ENCODE data around the gene SEC14L5. TPM values are rescaled to one million over a fixed set of nuclear protein-coding genes. Genes with fewer than 3 reads are reported as not detected.
A peak's percentile ranks its signal among the peaks of the same experiment; 100 is the strongest.

Gene SEC14L5
- total and polyA plus RNA-seq, 2 of the 4 experiments (the other 2 are of a cell fraction), result 0.07 TPM; not detected in 1

- 93% methylated on average over 8 of the region's 15 CpGs; no CpG with 5 or more reads in 1 of the 2 experiments for WGBS, 2 experiments (ENCODE audit: extremely low coverage in 2 of 2, insufficient read length in 1 of 2)
- no peak overlapping the region for H3K4me3 ChIP-seq (ENCODE audit: insufficient read depth, low read depth, low read length)
- peak overlapping the region; percentile 70 for H2AK9ac ChIP-seq (replicated peaks; ENCODE audit: low read depth, low read length, poor library complexity)
- H2BK120ac ChIP-seq (ENCODE audit: low read depth, low read length), result no peak overlapping the region
- H4K8ac ChIP-seq (ENCODE audit: low read depth in 2 of 2, low read length in 2 of 2), result no peak overlapping the region
- no peak overlapping the region for H3K9ac ChIP-seq (ENCODE audit: low read depth, low read length)
- POLR2A ChIA-PET (ENCODE audit: unreplicated experiment), result no interaction called here
- no peaks in the 10 kb centered on the region for H3K36me3 ChIP-seq (ENCODE audit: control insufficient read depth, insufficient read depth, low read length)
- ATAC-seq (ENCODE audit: low read depth) (no peak), DNase-seq (no peak)
- no peaks in the 10 kb centered on the region for H3K79me1 ChIP-seq (ENCODE audit: low read depth in 1 of 2, low read length in 2 of 2)
- H4K20me1 ChIP-seq (ENCODE audit: insufficient read depth, low read length), result 0 out of 2 replicates have a peak, but pooled peaks cover 4% of the 10 kb centered on the region
- CTCF ChIA-PET, result no interaction called here
- H3K56ac ChIP-seq (ENCODE audit: extremely low read depth, insufficient read depth, low read length), result no peak overlapping the region
- no peak overlapping the region for H3K14ac ChIP-seq (replicated peaks; ENCODE audit: low read depth, low read length)
- H3K9me3 ChIP-seq (ENCODE audit: control insufficient read depth, insufficient read depth, low read length), result no peaks in the 10 kb centered on the region
- in situ Hi-C loops (cut with MboI; ENCODE audit: low sequenced_read_pairs), result no loop called here
- dilution Hi-C loops (cut with HindIII; ENCODE audit: low sequenced_read_pairs, unreplicated experiment), result no loop called here
- intact Hi-C loops (cut with micrococcal nuclease), result no loop called here
- no peak overlapping the region for H3K18ac ChIP-seq (ENCODE audit: low read depth, low read length)
- H2BK15ac ChIP-seq (ENCODE audit: low read depth, low read length), result no peak overlapping the region
- H3K4me2 ChIP-seq (ENCODE audit: low read depth, low read length), result no peak overlapping the region
- TF ChIP-seq FOS (IDR thresholded peaks at IDR 0.05; ENCODE audit: low read depth, low read length), result no peak
- TF ChIP-seq BHLHE40 (IDR thresholded peaks at IDR 0.05; ENCODE audit: low read depth, low read length), result no peak
- no peak for TF ChIP-seq RAD21 (IDR thresholded peaks at IDR 0.05; ENCODE audit: low read length)
- no peak for TF ChIP-seq SMC3 (IDR thresholded peaks at IDR 0.05; ENCODE audit: low read depth, low read length)
- no peak for TF ChIP-seq MXI1 (IDR thresholded peaks at IDR 0.05; ENCODE audit: borderline replicate concordance, low read depth, low read length)
- no peak for TF ChIP-seq USF2 (IDR thresholded peaks at IDR 0.05; ENCODE audit: low read depth, low read length)
- no peak for TF ChIP-seq MAFK (IDR thresholded peaks at IDR 0.05; ENCODE audit: low read depth, low read length)
- TF ChIP-seq NFE2L2 (IDR thresholded peaks at IDR 0.05; ENCODE audit: low read depth, low read length), result no peak
- no peak for TF ChIP-seq RCOR1 (IDR thresholded peaks at IDR 0.05; ENCODE audit: insufficient replicate concordance, low read length)
- no peak for TF ChIP-seq ELK1 (IDR thresholded peaks at IDR 0.05; ENCODE audit: borderline replicate concordance, low read depth, low read length)
- no peak for TF ChIP-seq RFX5 (IDR thresholded peaks at IDR 0.05; ENCODE audit: low read depth, low read length)
- no peak for TF ChIP-seq CHD1 (IDR thresholded peaks at IDR 0.05; ENCODE audit: low read depth, low read length)
- no peak overlapping the region for H2BK20ac ChIP-seq (ENCODE audit: low read depth, low read length)
- 0 out of 2 replicates have a peak overlapping the region, but pooled peaks have one; percentile 2 for H3K4ac ChIP-seq (ENCODE audit: low read depth, low read length)
- H3K27me3 ChIP-seq (ENCODE audit: control insufficient read depth, insufficient read depth, low read length), result peaks cover 5% of the 10 kb centered on the region; the same call in 1 of the 2 replicates
- H3K27ac ChIP-seq (ENCODE audit: insufficient read depth, low read length), result no peak overlapping the region
- no peak overlapping the region for H2AFZ ChIP-seq (replicated peaks; ENCODE audit: low read length, poor library complexity)
- no peak overlapping the region for H2AK5ac ChIP-seq (ENCODE audit: low read depth, low read length)
- no peak overlapping the region for H3K23ac ChIP-seq (ENCODE audit: low read depth, low read length)
- H2BK5ac ChIP-seq (ENCODE audit: low read depth, low read length, poor library complexity, severe bottlenecking), result no peak overlapping the region
- H3K9me1 ChIP-seq (ENCODE audit: insufficient read depth, low read length), result no peaks in the 10 kb centered on the region
- BruUV-seq (replicated peaks), result no TSS peak
- no peak overlapping the region for H4K91ac ChIP-seq (ENCODE audit: insufficient read depth, low read depth, low read length)
- peaks cover 12% of the 10 kb centered on the region for H3K4me1 ChIP-seq (ENCODE audit: control insufficient read depth, insufficient read depth, low read length)
- no peak overlapping the region for H4K5ac ChIP-seq (ENCODE audit: low read depth, low read length)
Observed at GRCh38 chr16:4913774-4914525, 44.2 kb upstream of the SEC14L5 start.
